Measurements from ENCODE around the gene KLHL5. TPM values are rescaled to one million over a fixed set of nuclear protein-coding genes. Genes with fewer than 3 reads are reported as not detected.

Gene KLHL5
- total RNA-seq, 1 donor from 2014 or later = 61.5 TPM

DNA sequence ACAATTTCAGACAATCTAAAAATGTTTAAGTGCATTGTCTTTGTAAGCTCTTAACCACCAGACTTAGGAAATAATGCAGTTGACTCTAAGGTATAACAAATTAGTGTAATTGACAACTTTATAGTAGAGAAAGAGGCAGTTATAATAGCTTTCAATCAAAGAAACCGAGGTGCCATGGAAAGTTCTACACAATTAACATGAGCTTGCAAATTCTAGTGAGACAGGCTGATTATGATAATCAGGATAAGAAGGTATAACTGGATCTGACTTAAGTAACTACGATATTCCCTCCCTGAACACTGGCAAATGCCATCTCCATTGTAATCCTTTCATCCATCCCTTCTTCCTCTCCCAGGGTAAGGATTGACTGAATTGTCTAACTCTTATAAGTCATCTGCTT, 11.4 kb upstream of the KLHL5 start:
- DNase-seq = no peak
- Mint-ChIP-seq H3K27ac (peak overlapping the region; percentile 61), H3K4me3 (no peak overlapping the region), H3K36me3 (ENCODE audit: low read depth) (peaks cover 26% of the 10 kb centered on the region), H3K9me3 (no peaks in the 10 kb centered on the region), H3K4me1 (peaks cover 77% of the 10 kb centered on the region), H3K27me3 (no peaks in the 10 kb centered on the region)
- ChIA-PET POLR2A (interaction anchor here (0.5 to 1.1 kb wide), 3 partner anchors 13 to 271 kb away, joined by 3 to 9 read pairs (median 4); no protein-coding TSS in a partner anchor), CTCF (interaction anchor here (0.9 to 1.9 kb wide), 2 partner anchors 131 to 148 kb away, joined by 3 to 6 read pairs; partner anchors contain the start of gene WDR19)
- TF ChIP-seq, protein P1, sequence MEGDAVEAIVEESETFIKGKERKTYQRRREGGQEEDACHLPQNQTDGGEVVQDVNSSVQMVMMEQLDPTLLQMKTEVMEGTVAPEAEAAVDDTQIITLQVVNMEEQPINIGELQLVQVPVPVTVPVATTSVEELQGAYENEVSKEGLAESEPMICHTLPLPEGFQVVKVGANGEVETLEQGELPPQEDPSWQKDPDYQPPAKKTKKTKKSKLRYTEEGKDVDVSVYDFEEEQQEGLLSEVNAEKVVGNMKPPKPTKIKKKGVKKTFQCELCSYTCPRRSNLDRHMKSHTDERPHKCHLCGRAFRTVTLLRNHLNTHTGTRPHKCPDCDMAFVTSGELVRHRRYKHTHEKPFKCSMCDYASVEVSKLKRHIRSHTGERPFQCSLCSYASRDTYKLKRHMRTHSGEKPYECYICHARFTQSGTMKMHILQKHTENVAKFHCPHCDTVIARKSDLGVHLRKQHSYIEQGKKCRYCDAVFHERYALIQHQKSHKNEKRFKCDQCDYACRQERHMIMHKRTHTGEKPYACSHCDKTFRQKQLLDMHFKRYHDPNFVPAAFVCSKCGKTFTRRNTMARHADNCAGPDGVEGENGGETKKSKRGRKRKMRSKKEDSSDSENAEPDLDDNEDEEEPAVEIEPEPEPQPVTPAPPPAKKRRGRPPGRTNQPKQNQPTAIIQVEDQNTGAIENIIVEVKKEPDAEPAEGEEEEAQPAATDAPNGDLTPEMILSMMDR (IDR thresholded peaks at IDR 0.05) = no peak
- intact Hi-C loops (cut with micrococcal nuclease) = no loop called here
- no peak for ATAC-seq (ENCODE audit: low read depth)

DNA sequence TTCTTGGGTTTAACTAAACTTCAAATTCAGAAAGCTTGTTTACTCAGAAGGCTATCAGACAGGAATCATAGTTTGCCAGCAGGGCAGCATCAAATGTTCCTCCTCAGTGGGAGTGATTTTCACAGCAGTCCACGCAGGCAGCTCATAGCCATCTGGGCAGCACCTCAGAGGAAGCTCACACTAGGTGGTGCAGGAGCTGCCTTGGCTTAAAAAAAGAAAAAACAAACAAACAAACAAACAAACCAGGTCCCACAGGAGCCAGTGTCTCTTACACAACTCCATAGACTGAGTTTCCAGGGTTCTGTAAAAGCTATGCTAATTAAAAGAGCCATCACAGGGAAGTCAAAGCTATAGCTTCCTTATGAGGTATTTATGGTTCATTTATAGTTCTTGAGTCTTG, 10.5 kb upstream of the KLHL5 start:
- ChIA-PET POLR2A (interaction anchor here (0.7 to 1.1 kb wide), 3 partner anchors 12 to 24 kb away, joined by 3 read pairs; no protein-coding TSS in a partner anchor), CTCF (interaction anchor here (1.5 to 1.9 kb wide), 2 partner anchors 21 to 149 kb away, joined by 3 to 6 read pairs; no protein-coding TSS in a partner anchor)
- Mint-ChIP-seq H3K27ac (no peak overlapping the region), H3K4me1 (peaks cover 70% of the 10 kb centered on the region), H3K36me3 (ENCODE audit: low read depth) (peaks cover 25% of the 10 kb centered on the region), H3K27me3 (no peaks in the 10 kb centered on the region), H3K4me3 (no peak overlapping the region), H3K9me3 (no peaks in the 10 kb centered on the region)
- DNase-seq (no peak), ATAC-seq (ENCODE audit: low read depth) (no peak)
- intact Hi-C loops (cut with micrococcal nuclease) = no loop called here
- TF ChIP-seq, protein P1 (IDR thresholded peaks at IDR 0.05) = no peak

DNA sequence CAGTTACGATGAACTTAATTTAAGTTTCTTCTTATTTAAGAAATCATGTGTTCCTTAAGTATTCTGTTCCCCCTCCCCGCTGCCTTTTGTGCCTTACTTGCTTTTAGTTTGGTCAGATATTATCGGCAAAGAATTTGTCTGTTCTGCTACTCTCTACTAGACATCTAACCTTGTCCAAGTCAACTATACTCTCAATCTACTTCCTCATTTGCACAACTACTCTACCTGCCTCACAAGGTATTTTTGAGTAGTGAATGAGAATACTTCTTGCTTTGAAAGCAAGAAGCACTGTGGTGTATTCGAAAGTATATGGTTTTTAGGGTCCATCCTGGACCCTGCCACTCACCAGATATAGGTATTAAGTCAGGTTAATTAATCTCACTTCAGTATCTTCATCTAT, 8.0 kb upstream of the KLHL5 start:
- Mint-ChIP-seq H3K4me1 (peaks cover 49% of the 10 kb centered on the region), H3K4me3 (no peak overlapping the region), H3K36me3 (ENCODE audit: low read depth) (peaks cover 21% of the 10 kb centered on the region), H3K9me3 (no peaks in the 10 kb centered on the region), H3K27me3 (no peaks in the 10 kb centered on the region), H3K27ac (no peak overlapping the region)
- DNase-seq (no peak), ATAC-seq (ENCODE audit: low read depth) (no peak)
- TF ChIP-seq, protein P1 (IDR thresholded peaks at IDR 0.05) = no peak
- intact Hi-C loops (cut with micrococcal nuclease) = no loop called here
- ChIA-PET POLR2A (interaction anchor here (1.3 to 1.7 kb wide), 2 partner anchors 10 to 69 kb away, joined by 4 to 7 read pairs; no protein-coding TSS in a partner anchor), CTCF (interaction anchor here (1.4 to 1.5 kb wide), 2 partner anchors 29 to 151 kb away, joined by 3 to 5 read pairs; no protein-coding TSS in a partner anchor)

DNA sequence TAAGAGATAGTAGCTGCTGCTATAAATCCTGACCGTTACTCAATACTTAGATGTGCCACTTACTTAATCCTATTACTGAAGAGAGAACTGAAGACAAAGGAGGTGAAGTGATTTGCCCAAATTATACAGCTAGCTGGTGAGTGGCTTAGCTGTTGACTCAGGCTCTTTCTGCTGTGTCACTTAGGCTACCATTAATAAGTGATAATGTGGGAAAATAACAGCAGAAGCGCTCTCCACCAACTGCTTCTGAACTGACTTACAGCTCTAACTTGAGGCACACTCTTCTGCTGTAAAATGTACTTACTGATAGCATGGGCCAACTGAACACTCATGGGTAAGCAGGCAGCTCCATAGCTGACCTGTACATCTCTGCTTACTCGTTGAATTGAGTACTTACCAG, 7.5 kb upstream of the KLHL5 start:
- Mint-ChIP-seq H3K9me3 (no peaks in the 10 kb centered on the region), H3K4me1 (peaks cover 49% of the 10 kb centered on the region), H3K4me3 (no peak overlapping the region), H3K27ac (no peak overlapping the region), H3K27me3 (no peaks in the 10 kb centered on the region), H3K36me3 (ENCODE audit: low read depth) (peaks cover 21% of the 10 kb centered on the region)
- ChIA-PET CTCF (interaction anchor here (1.5 kb wide), 1 partner anchor 152 kb away, joined by 5 read pairs; no protein-coding TSS in a partner anchor), POLR2A (interaction anchor here (1.7 kb wide), 1 partner anchor 10 kb away, joined by 7 read pairs; no protein-coding TSS in a partner anchor)
- DNase-seq (no peak), ATAC-seq (ENCODE audit: low read depth) (no peak)
- TF ChIP-seq, protein P1 (IDR thresholded peaks at IDR 0.05) = no peak
- intact Hi-C loops (cut with micrococcal nuclease) = no loop called here

DNA sequence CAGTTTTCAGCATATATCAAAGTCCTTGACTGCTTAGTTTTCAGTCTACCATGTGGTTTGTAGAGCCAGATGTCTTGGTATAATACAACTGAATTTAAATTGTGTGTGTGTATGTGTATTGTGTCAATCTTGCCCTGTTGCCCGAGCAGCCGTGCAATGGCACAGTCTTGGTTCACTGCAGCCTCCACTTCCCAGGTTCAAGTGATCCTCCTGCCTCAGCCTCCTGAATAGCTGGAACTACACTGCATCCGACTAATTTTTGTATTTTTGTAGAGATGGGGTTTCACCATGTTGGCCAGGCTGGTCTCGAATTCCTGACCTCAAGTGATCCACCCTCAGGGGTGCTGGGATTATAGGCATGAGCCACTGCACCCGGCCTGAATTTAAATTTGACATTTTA, 6.0 kb upstream of the KLHL5 start:
- Mint-ChIP-seq H3K4me1 (peaks cover 50% of the 10 kb centered on the region), H3K4me3 (no peak overlapping the region), H3K27ac (no peak overlapping the region), H3K36me3 (ENCODE audit: low read depth) (peaks cover 18% of the 10 kb centered on the region), H3K27me3 (no peaks in the 10 kb centered on the region), H3K9me3 (no peaks in the 10 kb centered on the region)
- TF ChIP-seq, protein P1 (IDR thresholded peaks at IDR 0.05) = no peak
- no peak for DNase-seq
- no peak for ATAC-seq (ENCODE audit: low read depth)
- ChIA-PET POLR2A (no interaction called here), CTCF (no interaction called here)
- intact Hi-C loops (cut with micrococcal nuclease) = no loop called here
